ENCODE measurements around the gene CYB561A3.

GRCh38 chr11:61354208-61354607 lies 7.5 kb downstream of the CYB561A3 start:
- TF ChIP-seq CTCF (IDR thresholded peaks at IDR 0.05) = no peak
- no peak for TF ChIP-seq POLR2AphosphoS5 (IDR thresholded peaks at IDR 0.05)
- no peak for TF ChIP-seq POLR2A (IDR thresholded peaks at IDR 0.05)
- TF ChIP-seq EP300 (IDR thresholded peaks at IDR 0.05) = no peak

All from upper lobe of left lung (tissue), 4 donors.